Astrocyte of the cerebellum (primary cell): ENCODE data around the gene SLC25A40.

Experiments used
- DNase-seq: peaks from one replicate; pipeline ENCODE4 v3.0.0-alpha.2; 2011; ENCODE audit warnings: low read depth
- H3K4me3 ChIP-seq: 2 replicates; pipeline ENCODE4 v1.5.1; 2011; ENCODE audit warnings: mild to moderate bottlenecking, low read depth, low read length, moderate library complexity
- in situ Hi-C: cut with HindIII; loops from 2 replicates; pipeline ENCODE4 v1.10.0; 2017; ENCODE audit warnings: low sequenced_read_pairs
- TF ChIP-seq, protein P1 (sequence below): IDR thresholded peaks from 2 replicates; pipeline ENCODE4 v1.5.1; 2012; ENCODE audit warnings: low read length, low read depth, moderate library complexity, mild to moderate bottlenecking; ENCODE audit errors: missing control alignments

The SLC25A40 gene

DNA sequence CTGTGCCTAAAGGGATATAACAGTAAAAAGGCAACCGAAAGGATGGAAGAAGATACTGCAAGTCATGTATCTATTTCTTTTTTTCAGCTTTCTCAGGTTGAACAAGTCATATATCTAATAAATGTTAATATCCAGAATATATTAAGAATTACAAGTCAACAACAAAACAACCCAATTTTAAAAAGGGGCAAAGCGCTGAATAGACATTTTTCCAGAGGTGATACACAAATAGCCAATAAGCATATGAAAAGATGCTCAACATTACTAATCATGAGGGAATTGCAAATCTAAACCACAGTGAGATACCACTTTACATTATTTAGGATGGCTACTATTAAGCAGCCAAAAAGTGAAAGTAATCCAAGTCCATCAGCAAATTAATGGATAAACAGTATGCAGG, 23.1 kb upstream of the SLC25A40 start:
- in situ Hi-C loops: no loop called here
- no peak overlapping the region for H3K4me3 ChIP-seq
- no peak for DNase-seq
- TF ChIP-seq, protein P1, sequence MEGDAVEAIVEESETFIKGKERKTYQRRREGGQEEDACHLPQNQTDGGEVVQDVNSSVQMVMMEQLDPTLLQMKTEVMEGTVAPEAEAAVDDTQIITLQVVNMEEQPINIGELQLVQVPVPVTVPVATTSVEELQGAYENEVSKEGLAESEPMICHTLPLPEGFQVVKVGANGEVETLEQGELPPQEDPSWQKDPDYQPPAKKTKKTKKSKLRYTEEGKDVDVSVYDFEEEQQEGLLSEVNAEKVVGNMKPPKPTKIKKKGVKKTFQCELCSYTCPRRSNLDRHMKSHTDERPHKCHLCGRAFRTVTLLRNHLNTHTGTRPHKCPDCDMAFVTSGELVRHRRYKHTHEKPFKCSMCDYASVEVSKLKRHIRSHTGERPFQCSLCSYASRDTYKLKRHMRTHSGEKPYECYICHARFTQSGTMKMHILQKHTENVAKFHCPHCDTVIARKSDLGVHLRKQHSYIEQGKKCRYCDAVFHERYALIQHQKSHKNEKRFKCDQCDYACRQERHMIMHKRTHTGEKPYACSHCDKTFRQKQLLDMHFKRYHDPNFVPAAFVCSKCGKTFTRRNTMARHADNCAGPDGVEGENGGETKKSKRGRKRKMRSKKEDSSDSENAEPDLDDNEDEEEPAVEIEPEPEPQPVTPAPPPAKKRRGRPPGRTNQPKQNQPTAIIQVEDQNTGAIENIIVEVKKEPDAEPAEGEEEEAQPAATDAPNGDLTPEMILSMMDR: no peak

DNA sequence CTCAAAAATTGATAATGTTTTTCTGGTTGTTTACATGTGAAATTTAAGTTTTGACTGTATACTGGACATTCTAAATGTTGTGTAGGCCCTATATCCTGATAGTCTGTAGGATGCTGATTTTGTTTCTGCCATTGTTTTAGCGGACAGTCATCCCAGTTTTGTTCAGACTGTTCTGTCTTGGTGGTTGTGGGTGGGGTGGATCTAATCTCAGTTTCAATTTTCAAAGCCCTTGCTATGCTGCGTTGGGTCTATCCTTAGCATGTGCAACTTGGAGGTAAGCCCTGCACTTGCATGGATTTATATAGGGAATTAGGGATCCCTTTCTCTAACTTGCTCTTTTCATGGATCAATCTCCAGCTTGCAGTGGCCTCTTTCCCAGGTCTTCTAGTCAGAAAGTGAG, 19.2 kb upstream of the SLC25A40 start:
- in situ Hi-C loops: no loop called here
- DNase-seq: no peak
- TF ChIP-seq, protein P1: no peak
- H3K4me3 ChIP-seq: no peak overlapping the region

DNA sequence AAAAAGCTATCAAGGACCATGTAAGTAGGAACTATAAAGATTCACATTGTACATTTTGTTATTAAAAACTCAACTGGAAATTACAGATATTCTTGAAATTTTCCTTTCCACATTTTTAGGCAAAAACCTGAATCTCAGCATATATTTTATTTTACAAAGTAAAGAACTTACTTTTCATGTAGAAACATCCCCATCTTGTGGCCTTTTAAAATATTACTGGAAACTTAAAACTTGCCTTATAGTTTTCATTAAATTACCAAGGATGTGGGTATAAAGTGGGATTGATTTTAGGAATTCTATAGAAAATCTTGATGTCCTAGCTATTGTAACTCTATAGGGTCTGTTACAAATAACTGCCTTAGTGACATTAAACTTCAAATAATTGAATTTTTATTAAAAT, 10.7 kb upstream of the SLC25A40 start:
- TF ChIP-seq, protein P1: peak; percentile 7
- H3K4me3 ChIP-seq: no peak overlapping the region
- in situ Hi-C loops: no loop called here
- peak; percentile 43 for DNase-seq

DNA sequence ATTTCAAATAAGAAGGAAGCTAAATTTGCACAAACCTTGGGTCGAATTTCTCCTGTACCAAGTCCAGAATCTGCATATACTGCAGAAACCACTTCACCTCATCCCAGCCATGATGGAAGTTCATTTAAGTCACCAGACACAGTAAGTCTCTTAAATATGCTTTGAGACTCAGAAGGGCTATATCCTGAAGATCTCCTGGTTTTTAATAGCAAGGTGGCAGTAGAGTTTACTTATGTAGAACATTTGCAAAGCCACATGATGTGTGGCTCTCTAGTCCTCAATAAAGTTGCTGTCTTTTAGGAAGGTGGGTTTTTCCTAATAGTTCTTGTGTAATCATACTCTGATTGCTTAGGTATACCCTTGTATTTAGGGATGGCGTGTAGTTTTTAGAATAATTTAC, 8.9 kb upstream of the SLC25A40 start:
- in situ Hi-C loops: no loop called here
- H3K4me3 ChIP-seq: no peak overlapping the region
- DNase-seq: no peak
- TF ChIP-seq, protein P1: no peak

DNA sequence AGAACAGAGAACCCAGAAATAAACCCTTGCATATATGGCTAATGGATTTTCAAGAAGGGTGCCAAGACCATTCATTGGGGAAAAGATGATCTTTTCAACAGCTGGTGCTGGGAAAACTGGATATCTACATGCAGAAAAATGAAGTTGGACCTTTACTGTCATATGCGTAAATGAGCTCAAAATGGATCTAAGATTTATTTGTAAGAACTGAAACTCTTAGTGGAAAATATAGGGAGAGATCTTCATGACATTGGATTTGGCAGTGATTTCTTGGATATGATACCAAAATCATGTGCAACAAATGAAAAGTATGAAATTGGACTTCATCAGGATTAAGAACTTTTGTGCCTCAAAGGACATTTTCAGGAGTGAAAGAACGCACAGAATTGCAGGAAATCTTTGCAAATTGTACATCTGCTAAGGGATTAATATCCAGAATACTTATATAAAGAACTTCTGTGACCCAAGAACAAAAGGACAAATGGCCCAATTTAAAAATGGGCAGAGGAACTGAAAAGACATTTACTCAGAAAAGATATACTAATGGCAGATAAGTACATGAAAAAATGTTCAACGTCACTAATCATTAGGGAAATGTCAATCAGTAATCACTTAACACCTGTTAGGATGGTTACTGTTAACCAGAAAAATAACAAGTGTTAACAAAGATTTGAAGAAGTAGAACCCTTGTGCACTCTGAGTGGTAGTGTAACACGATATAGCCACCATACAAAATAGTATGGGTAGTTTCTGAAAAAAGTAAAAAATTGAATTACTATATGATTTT, 6.2 kb upstream of the SLC25A40 start:
- in situ Hi-C loops: no loop called here

DNA sequence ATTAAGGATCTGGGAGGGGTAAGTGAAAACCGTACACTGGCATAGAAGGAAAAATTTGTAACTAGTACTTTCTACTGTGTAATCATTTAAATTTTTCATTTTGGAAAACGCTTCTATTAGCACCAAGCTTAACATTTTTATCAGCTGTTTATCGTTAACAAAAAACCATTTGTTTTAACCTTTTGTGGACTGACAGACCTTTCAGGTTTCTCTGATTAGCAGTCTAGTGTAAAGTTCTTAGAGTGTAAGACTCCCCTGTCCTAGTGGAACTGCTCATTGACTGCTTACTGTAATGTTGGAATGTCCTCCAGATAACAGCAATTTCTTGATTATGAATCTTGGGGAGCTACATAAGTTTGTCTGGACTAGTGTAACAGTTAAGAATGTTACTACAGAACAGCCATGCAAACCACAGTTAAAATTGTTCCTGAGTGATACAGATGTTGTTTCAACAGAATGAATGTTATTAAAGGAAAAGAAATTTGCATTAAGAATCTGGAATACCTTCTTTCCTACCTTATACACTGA, 2.1 kb upstream of the SLC25A40 start:
- in situ Hi-C loops: no loop called here
- TF ChIP-seq, protein P1: no peak
- peak overlapping the region; percentile 87 for H3K4me3 ChIP-seq
- DNase-seq: no peak

More for the DNA sequence above, 6.2 kb upstream of the SLC25A40 start:
- TF ChIP-seq, protein P1: no peak
- no peak for DNase-seq
- no peak overlapping the region for H3K4me3 ChIP-seq
